Kasumi-1 (cell line): ENCODE data around the gene MPZL1.
"Not testable (repeated sequence)": the region's sequence is repeated elsewhere in the genome, so short reads cannot be mapped to it uniquely, and the experiment has no call there.

Source experiments
- DNase-seq, 2 experiments: peaks; one replicate each; lab custom pipeline; 2025; lab: John Stamatoyannopoulos, UW

The MPZL1 gene

GRCh38 chr1:167781558-167781957 is 59.8 kb downstream of the MPZL1 start:
- DNase-seq: no peak

- DNase-seq: no peak
These were observed 61.2 kb downstream of the MPZL1 start for GRCh38 chr1:167782946-167783345.

- no peak for DNase-seq
These were observed 63.2 kb downstream of the MPZL1 start for GRCh38 chr1:167784876-167785550.

- no peak for DNase-seq
These were observed 64.7 kb downstream of the MPZL1 start for GRCh38 chr1:167786502-167786901.

- DNase-seq: no peak
These were observed 67.7 kb downstream of the MPZL1 start for GRCh38 chr1:167789501-167789900.

- DNase-seq: no peak
These were observed 68.3 kb downstream of the MPZL1 start for GRCh38 chr1:167790117-167790516.

GRCh38 chr1:167791281-167792187 is 69.8 kb downstream of the MPZL1 start:
- peak; percentile 25 to 41 for DNase-seq

GRCh38 chr1:167792188-167792565 is 70.4 kb downstream of the MPZL1 start:
- no peak for DNase-seq

- no peak for DNase-seq
These were observed 72.3 kb downstream of the MPZL1 start for GRCh38 chr1:167794043-167794442.

- no peak for DNase-seq
These were observed 74.3 kb downstream of the MPZL1 start for GRCh38 chr1:167795810-167796740.

- peak; percentile 41 to 48 for DNase-seq
These were observed 75.2 kb downstream of the MPZL1 start for GRCh38 chr1:167797015-167797414.

GRCh38 chr1:167798952-167799351 is 77.2 kb downstream of the MPZL1 start:
- no peak for DNase-seq

GRCh38 chr1:167799747-167800146 is 78.0 kb downstream of the MPZL1 start:
- DNase-seq: no peak

- DNase-seq: no peak
These were observed 78.5 kb downstream of the MPZL1 start for GRCh38 chr1:167800251-167800650.

GRCh38 chr1:167802235-167802634 is 80.5 kb downstream of the MPZL1 start:
- DNase-seq: no peak

- peak; percentile 94 for DNase-seq
These were observed 81.8 kb downstream of the MPZL1 start for GRCh38 chr1:167803358-167804207.

- DNase-seq: peak; percentile 75 to 84
These were observed 83.3 kb downstream of the MPZL1 start for GRCh38 chr1:167805041-167805556.

GRCh38 chr1:167806235-167806634 is 84.5 kb downstream of the MPZL1 start:
- DNase-seq: not testable (repeated sequence)

GRCh38 chr1:167806676-167807075 is 84.9 kb downstream of the MPZL1 start:
- DNase-seq: not testable (repeated sequence)

GRCh38 chr1:167808104-167808503 is 86.3 kb downstream of the MPZL1 start:
- no peak for DNase-seq

GRCh38 chr1:167808690-167809089 is 86.9 kb downstream of the MPZL1 start:
- no peak for DNase-seq
